HEK293 (cell line): Measurements from ENCODE around the gene SYNE1.

Source experiments
- CTCF ChIA-PET: fragments of 350-600 bp; formaldehyde crosslinking; extraction: SDS; loops from one replicate; lab custom pipeline; 2021; ENCODE audit warnings: antibody characterized with exemption; lab: Yijun Ruan, JAX
- POLR2A ChIA-PET: fragments of 300-600 bp; formaldehyde crosslinking; extraction: SDS; loops from one replicate; lab custom pipeline; 2020; ENCODE audit warnings: antibody characterized with exemption, inconsistent platforms; lab: Yijun Ruan, JAX
- H3K27ac ChIP-seq: fragments of 200-500 bp; sonication (Bioruptor generic); 2 replicates; pipeline ENCODE4 v1.5.1; 2014; ENCODE audit warnings: low read depth, low read length, control low read depth, inconsistent platforms; ENCODE audit errors: extremely low read depth
- H3K36me3 ChIP-seq, 2 experiments: fragments of 200-500 bp in 1 of 2; sonication (Bioruptor generic) in 1 of 2; 1 replicate in 1 of 2; 2 replicates in 1 of 2; pipeline ENCODE4 v1.5.1; 2014 to 2017; ENCODE audit warnings: inconsistent platforms in 2 of 2, low read length in 2 of 2; ENCODE audit not compliant: control insufficient read depth in 2 of 2, insufficient read depth in 1 of 2
- H3K4me1 ChIP-seq: fragments of 200-500 bp; sonication (Bioruptor generic); 2 replicates; pipeline ENCODE4 v1.5.1; 2014; ENCODE audit warnings: mild to moderate bottlenecking, low read length, inconsistent platforms; ENCODE audit not compliant: control insufficient read depth, insufficient read depth
- H3K4me3 ChIP-seq: 2 replicates; pipeline ENCODE4 v1.5.1; 2011; ENCODE audit warnings: low read depth, mild to moderate bottlenecking, control low read depth, low read length, moderate library complexity
- H3K9me3 ChIP-seq: fragments of 200-500 bp; sonication (Bioruptor generic); 2 replicates; pipeline ENCODE4 v1.5.1; 2014; ENCODE audit warnings: low read depth, low read length, inconsistent platforms; ENCODE audit not compliant: control insufficient read depth, insufficient read depth
- ZNF155 ChIP-seq: fragments of 450-650 bp; formaldehyde crosslinking; IDR thresholded peaks from 2 replicates; pipeline ENCODE4 v1.5.1; 2016; ENCODE audit warnings: missing biosample characterization, missing genetic modification characterization
- ZNF157 ChIP-seq: fragments of 450-650 bp; formaldehyde crosslinking; IDR thresholded peaks from 2 replicates; pipeline ENCODE4 v1.5.1; 2016; ENCODE audit warnings: missing biosample characterization, missing genetic modification characterization
- ZNF223 ChIP-seq: fragments of 450-650 bp; formaldehyde crosslinking; IDR thresholded peaks from 2 replicates; pipeline ENCODE4 v1.5.1; 2016; ENCODE audit warnings: missing biosample characterization, missing genetic modification characterization
- ZNF280D ChIP-seq: fragments of 450-650 bp; formaldehyde crosslinking; IDR thresholded peaks from 2 replicates; pipeline ENCODE4 v1.5.1; 2016; ENCODE audit warnings: missing biosample characterization, missing genetic modification characterization
- ZNF302 ChIP-seq: fragments of 450-650 bp; formaldehyde crosslinking; IDR thresholded peaks from 2 replicates; pipeline ENCODE4 v1.5.1; 2016; ENCODE audit warnings: missing biosample characterization, missing genetic modification characterization, low read depth
- ZNF335 ChIP-seq: fragments of 450-650 bp; formaldehyde crosslinking; conservative IDR thresholded peaks from 2 replicates; pipeline ENCODE4 v1.5.1; 2016; ENCODE audit warnings: missing biosample characterization, missing genetic modification characterization
- ZNF510 ChIP-seq: fragments of 450-650 bp; formaldehyde crosslinking; IDR thresholded peaks from 2 replicates; pipeline ENCODE4 v1.5.1; 2018; ENCODE audit warnings: mild to moderate bottlenecking, missing genetic modification characterization, missing biosample characterization; ENCODE audit not compliant: insufficient replicate concordance
- ZNF513 ChIP-seq: fragments of 450-650 bp; IDR thresholded peaks from 2 replicates; pipeline ENCODE4 v1.5.1; 2018; ENCODE audit warnings: missing biosample characterization, missing genetic modification characterization
- ZNF571 ChIP-seq: fragments of 450-650 bp; formaldehyde crosslinking; IDR thresholded peaks from 2 replicates; pipeline ENCODE4 v1.5.0; 2017; ENCODE audit warnings: missing biosample characterization, missing genetic modification characterization
- ZNF624 ChIP-seq: fragments of 450-650 bp; formaldehyde crosslinking; IDR thresholded peaks from 2 replicates; pipeline ENCODE4 v1.5.1; 2017; ENCODE audit warnings: missing biosample characterization, missing genetic modification characterization
- ZNF777 ChIP-seq: fragments of 450-650 bp; formaldehyde crosslinking; IDR thresholded peaks from 2 replicates; pipeline ENCODE4 v1.5.1; 2017; ENCODE audit warnings: missing biosample characterization, missing genetic modification characterization, borderline replicate concordance
- TF ChIP-seq, protein P1 (sequence below): sonication (generic); formaldehyde crosslinking; IDR thresholded peaks from 2 replicates; pipeline ENCODE4 v1.8.1; 2022; ENCODE audit warnings: mild to moderate bottlenecking, moderate library complexity, missing genetic modification reagents
- TF ChIP-seq, protein P2 (sequence below): fragments of 450-650 bp; formaldehyde crosslinking; conservative IDR thresholded peaks from 2 replicates; pipeline ENCODE4 v1.5.1; 2016; ENCODE audit warnings: low read depth, missing biosample characterization, missing genetic modification characterization

Gene SYNE1

DNA sequence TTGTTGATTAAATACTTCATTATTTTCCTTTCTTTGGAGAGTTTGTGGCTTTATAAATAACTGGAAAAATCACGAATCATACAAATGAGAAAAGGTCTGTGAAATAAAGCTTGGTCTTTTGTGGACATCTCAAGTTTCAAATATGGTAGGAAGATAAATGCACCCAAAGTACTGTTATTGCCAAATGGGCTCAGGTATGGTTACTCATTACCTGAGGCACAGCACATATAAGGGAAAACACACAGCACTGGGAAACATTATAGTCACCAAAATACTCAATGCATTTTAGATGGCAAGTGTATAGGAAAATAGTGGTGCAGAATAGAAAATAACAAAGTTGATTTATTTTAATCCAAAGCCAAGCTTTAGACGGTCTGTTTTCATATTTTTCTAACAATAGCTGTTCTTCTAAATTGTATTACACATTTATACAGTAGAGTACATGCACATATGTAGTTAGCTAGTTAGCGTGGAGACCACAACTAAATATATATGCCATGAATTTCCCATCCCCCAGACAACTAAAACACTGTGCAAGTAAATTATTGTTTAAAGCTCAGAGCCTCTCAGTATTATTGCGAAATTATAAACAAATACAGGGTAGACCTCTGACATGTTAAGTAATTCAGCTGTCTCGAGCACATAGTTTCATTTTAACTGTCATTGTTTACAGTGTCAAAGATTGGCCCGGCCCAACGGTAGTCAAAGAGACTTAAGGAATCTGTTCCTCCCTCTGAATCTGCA lies 336.0 kb downstream of the SYNE1 start:
- TF ChIP-seq ZNF157 (tag by site-specific recombination) (no peak), ZNF155 (tag by site-specific recombination) (no peak), ZNF513 (tag by site-specific recombination) (no peak), ZNF302 (tag by site-specific recombination) (no peak), ZNF624 (tag by site-specific recombination) (no peak), ZNF510 (no peak), ZNF571 (tag by site-specific recombination) (no peak), ZNF777 (tag by site-specific recombination) (no peak), ZNF223 (tag by site-specific recombination) (no peak), ZNF335 (tag by site-specific recombination) (no peak; the same call in 1 of the 2 replicates), ZNF280D (tag by site-specific recombination) (no peak)
- TF ChIP-seq, protein P1, sequence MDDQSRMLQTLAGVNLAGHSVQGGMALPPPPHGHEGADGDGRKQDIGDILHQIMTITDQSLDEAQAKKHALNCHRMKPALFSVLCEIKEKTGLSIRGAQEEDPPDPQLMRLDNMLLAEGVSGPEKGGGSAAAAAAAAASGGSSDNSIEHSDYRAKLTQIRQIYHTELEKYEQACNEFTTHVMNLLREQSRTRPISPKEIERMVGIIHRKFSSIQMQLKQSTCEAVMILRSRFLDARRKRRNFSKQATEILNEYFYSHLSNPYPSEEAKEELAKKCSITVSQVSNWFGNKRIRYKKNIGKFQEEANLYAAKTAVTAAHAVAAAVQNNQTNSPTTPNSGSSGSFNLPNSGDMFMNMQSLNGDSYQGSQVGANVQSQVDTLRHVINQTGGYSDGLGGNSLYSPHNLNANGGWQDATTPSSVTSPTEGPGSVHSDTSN (CRISPR knock-in tag) = no peak
- TF ChIP-seq, protein P2, sequence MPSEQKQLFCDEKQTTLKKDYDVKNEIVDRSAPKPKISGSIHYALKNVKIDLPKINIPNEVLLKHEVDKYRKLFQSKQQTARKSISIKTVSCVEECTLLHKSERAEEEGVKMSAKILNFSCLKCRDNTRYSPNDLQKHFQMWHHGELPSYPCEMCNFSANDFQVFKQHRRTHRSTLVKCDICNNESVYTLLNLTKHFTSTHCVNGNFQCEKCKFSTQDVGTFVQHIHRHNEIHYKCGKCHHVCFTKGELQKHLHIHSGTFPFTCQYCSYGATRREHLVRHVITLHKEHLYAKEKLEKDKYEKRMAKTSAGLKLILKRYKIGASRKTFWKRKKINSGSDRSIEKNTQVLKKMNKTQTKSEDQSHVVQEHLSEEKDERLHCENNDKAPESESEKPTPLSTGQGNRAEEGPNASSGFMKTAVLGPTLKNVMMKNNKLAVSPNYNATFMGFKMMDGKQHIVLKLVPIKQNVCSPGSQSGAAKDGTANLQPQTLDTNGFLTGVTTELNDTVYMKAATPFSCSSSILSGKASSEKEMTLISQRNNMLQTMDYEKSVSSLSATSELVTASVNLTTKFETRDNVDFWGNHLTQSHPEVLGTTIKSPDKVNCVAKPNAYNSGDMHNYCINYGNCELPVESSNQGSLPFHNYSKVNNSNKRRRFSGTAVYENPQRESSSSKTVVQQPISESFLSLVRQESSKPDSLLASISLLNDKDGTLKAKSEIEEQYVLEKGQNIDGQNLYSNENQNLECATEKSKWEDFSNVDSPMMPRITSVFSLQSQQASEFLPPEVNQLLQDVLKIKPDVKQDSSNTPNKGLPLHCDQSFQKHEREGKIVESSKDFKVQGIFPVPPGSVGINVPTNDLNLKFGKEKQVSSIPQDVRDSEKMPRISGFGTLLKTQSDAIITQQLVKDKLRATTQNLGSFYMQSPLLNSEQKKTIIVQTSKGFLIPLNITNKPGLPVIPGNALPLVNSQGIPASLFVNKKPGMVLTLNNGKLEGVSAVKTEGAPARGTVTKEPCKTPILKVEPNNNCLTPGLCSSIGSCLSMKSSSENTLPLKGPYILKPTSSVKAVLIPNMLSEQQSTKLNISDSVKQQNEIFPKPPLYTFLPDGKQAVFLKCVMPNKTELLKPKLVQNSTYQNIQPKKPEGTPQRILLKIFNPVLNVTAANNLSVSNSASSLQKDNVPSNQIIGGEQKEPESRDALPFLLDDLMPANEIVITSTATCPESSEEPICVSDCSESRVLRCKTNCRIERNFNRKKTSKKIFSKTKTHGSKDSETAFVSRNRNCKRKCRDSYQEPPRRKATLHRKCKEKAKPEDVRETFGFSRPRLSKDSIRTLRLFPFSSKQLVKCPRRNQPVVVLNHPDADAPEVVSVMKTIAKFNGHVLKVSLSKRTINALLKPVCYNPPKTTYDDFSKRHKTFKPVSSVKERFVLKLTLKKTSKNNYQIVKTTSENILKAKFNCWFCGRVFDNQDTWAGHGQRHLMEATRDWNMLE = no peak; the same call in 1 of the 2 replicates
- H3K9me3 ChIP-seq = no peaks in the 10 kb centered on the region
- H3K27ac ChIP-seq = peak overlapping the region; percentile 55
- CTCF ChIA-PET = interaction anchor here (0.6 to 3.2 kb wide), 21 partner anchors 8 to 1241 kb away, joined by 3 to 30 read pairs (median 3); no protein-coding TSS in a partner anchor
- H3K4me3 ChIP-seq = peak overlapping the region; percentile 86
- POLR2A ChIA-PET = interaction anchor here (0.6 to 1.8 kb wide), 10 partner anchors 12 to 849 kb away, joined by 3 to 8 read pairs (median 4); partner anchors contain the start of gene RMND1
- peaks cover 4% of the 10 kb centered on the region; the same call in 1 of the 2 replicates for H3K4me1 ChIP-seq
- H3K36me3 ChIP-seq = peaks cover 0 to 3% of the 10 kb centered on the region in 2 experiments; a peak in 1 of 3 replicates
